Liver (tissue), 3 donors: Measurements from ENCODE around the gene TFB1M.

Experiments
- CTCF ChIP-seq: fragments of 150-350 bp; IDR thresholded peaks from 2 replicates; pipeline ENCODE4 v1.5.1; 2017; ENCODE audit warnings: improper control_type of control experiment, low read depth, low read length; ENCODE audit not compliant: missing input control
- GABPA ChIP-seq, 2 donors: IDR thresholded peaks in 1 of 2; conservative IDR thresholded peaks in 1 of 2; 2 replicates each; pipeline ENCODE4 v1.6.1; 2016; ENCODE audit warnings: antibody characterized with exemption in 2 of 2, mild to moderate bottlenecking in 1 of 2, moderate library complexity in 1 of 2
- REST ChIP-seq: IDR thresholded peaks from 2 replicates; pipeline ENCODE4 v1.6.1; 2016; ENCODE audit warnings: antibody characterized with exemption, mild to moderate bottlenecking
- ZBTB33 ChIP-seq: IDR thresholded peaks from 2 replicates; pipeline ENCODE4 v1.6.1; 2016; ENCODE audit warnings: antibody characterized with exemption
- donor health status: healthy.
- donor health status: healthy.

GRCh38 chr6:155260686-155261085 lies 53.6 kb downstream of the TFB1M start:
- TF ChIP-seq CTCF, result no peak
- no peak for TF ChIP-seq REST
- no peak for TF ChIP-seq ZBTB33
- TF ChIP-seq GABPA (IDR thresholded peaks at IDR 0.05 in 1 of 2, conservative IDR thresholded peaks at IDR 0.05 in 1 of 2), result no peak
